ENCODE data around the gene RYR2. TPM values are rescaled to one million over a fixed set of nuclear protein-coding genes. Genes with fewer than 3 reads are reported as not detected.

RYR2 gene
- total RNA-seq, 1 donor from 2014 or later: not detected

- no peak for DNase-seq (ENCODE audit: low read depth)
- Histone ChIP-seq H3K4me3 (ENCODE audit: low read depth, low read length) (no peak overlapping the region), H3K36me3 (ENCODE audit: control insufficient read depth, insufficient read depth, low read length) (no peaks in the 10 kb centered on the region), H3K27me3 (ENCODE audit: control insufficient read depth, insufficient read depth, low read length) (no peaks in the 10 kb centered on the region)
- TF ChIP-seq CTCF (IDR thresholded peaks at IDR 0.05; ENCODE audit: insufficient read depth, low read length, poor library complexity, severe bottlenecking): no peak
These were observed 566.4 kb downstream of the RYR2 start for GRCh38 chr1:237608433-237608832.

- DNase-seq (ENCODE audit: low read depth): no peak
- H3K4me3 ChIP-seq (ENCODE audit: low read depth, low read length): no peak overlapping the region
- H3K27me3 ChIP-seq (ENCODE audit: control insufficient read depth, insufficient read depth, low read length): no peaks in the 10 kb centered on the region
- H3K36me3 ChIP-seq (ENCODE audit: control insufficient read depth, insufficient read depth, low read length): no peaks in the 10 kb centered on the region
- no peak for TF ChIP-seq CTCF (IDR thresholded peaks at IDR 0.05; ENCODE audit: insufficient read depth, low read length, poor library complexity, severe bottlenecking)
These were observed 568.2 kb downstream of the RYR2 start for GRCh38 chr1:237610157-237610556.

GRCh38 chr1:237613984-237614383 is 572.0 kb downstream of the RYR2 start:
- Histone ChIP-seq H3K36me3 (ENCODE audit: control insufficient read depth, insufficient read depth, low read length) (no peaks in the 10 kb centered on the region), H3K27me3 (ENCODE audit: control insufficient read depth, insufficient read depth, low read length) (no peaks in the 10 kb centered on the region), H3K4me3 (ENCODE audit: low read depth, low read length) (no peak overlapping the region)
- TF ChIP-seq CTCF (IDR thresholded peaks at IDR 0.05; ENCODE audit: insufficient read depth, low read length, poor library complexity, severe bottlenecking): no peak
- DNase-seq (ENCODE audit: low read depth): no peak

- H3K36me3 ChIP-seq (ENCODE audit: control insufficient read depth, insufficient read depth, low read length): no peaks in the 10 kb centered on the region
- no peak overlapping the region for H3K4me3 ChIP-seq (ENCODE audit: low read depth, low read length)
- no peak for TF ChIP-seq CTCF (IDR thresholded peaks at IDR 0.05; ENCODE audit: insufficient read depth, low read length, poor library complexity, severe bottlenecking)
- H3K27me3 ChIP-seq (ENCODE audit: control insufficient read depth, insufficient read depth, low read length): no peaks in the 10 kb centered on the region
- no peak for DNase-seq (ENCODE audit: low read depth)
These were observed 577.6 kb downstream of the RYR2 start for GRCh38 chr1:237619553-237619952.

- no peaks in the 10 kb centered on the region for H3K36me3 ChIP-seq (ENCODE audit: control insufficient read depth, insufficient read depth, low read length)
- H3K4me3 ChIP-seq (ENCODE audit: low read depth, low read length): no peak overlapping the region
- TF ChIP-seq CTCF (IDR thresholded peaks at IDR 0.05; ENCODE audit: insufficient read depth, low read length, poor library complexity, severe bottlenecking): no peak
- DNase-seq (ENCODE audit: low read depth): no peak
- no peaks in the 10 kb centered on the region for H3K27me3 ChIP-seq (ENCODE audit: control insufficient read depth, insufficient read depth, low read length)
These were observed 592.9 kb downstream of the RYR2 start for GRCh38 chr1:237634922-237635321.

- H3K27me3 ChIP-seq (ENCODE audit: control insufficient read depth, insufficient read depth, low read length): no peaks in the 10 kb centered on the region
- H3K36me3 ChIP-seq (ENCODE audit: control insufficient read depth, insufficient read depth, low read length): no peaks in the 10 kb centered on the region
- no peak overlapping the region for H3K4me3 ChIP-seq (ENCODE audit: low read depth, low read length)
- DNase-seq (ENCODE audit: low read depth): no peak
- no peak for TF ChIP-seq CTCF (IDR thresholded peaks at IDR 0.05; ENCODE audit: insufficient read depth, low read length, poor library complexity, severe bottlenecking)
These were observed 596.6 kb downstream of the RYR2 start for GRCh38 chr1:237638555-237638954.
